SK-MEL-5 (cell line): Measurements from ENCODE around the gene KNSTRN. TPM values are rescaled to one million over a fixed set of nuclear protein-coding genes. Genes with fewer than 3 reads are reported as not detected.
A peak's percentile ranks its signal among the peaks of the same experiment; 100 is the strongest.

Experiments used
- DNase-seq: peaks from one replicate; pipeline ENCODE4 v3.0.0-alpha.2; 2016; ENCODE audit warnings: low read depth, low spot score
- in situ Hi-C: cut with HindIII; loops from 2 replicates; pipeline ENCODE4 v1.10.0; 2016; ENCODE audit warnings: low sequenced_read_pairs, high pct_unique_total_duplicates, low pct_unique_long_range_greater_than_20kb
- total RNA-seq: library from RNA; depleted of rRNA; stranded (reverse); fragments of >200 nt; shearing (Covaris generic); gene quantifications from 2 replicates; pipeline ENCODE4 v1.2.3, GENCODE V29; 2014

Gene KNSTRN
- total RNA-seq, 1 experiment from 2014 or later = 41.8 TPM

- in situ Hi-C loops = no loop called here
These were observed 2.7 kb upstream of the KNSTRN start for GRCh38 chr15:40379853-40380252.

DNA sequence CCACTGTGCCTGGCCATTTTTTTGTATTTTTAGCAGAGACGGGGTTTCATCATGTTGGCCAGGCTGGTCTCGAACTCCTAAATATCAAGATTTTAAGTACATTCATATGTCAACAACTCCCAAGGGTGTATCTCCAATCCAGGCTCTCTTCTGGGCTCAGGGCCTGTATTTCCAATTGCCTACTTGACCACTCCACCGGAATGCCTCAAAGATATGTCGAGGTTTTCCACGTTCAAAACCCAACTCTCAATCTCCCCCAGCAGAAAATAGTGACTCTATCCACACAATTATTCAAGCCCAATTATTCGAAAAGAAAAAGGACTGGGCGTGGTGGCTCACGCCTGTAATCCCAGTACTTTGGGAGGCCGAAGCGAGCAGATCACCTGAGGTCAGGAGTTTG lies 1.9 kb upstream of the KNSTRN start:
- DNase-seq = no peak
- in situ Hi-C loops = no loop called here

More at GRCh38 chr15:40379853-40380252, 2.7 kb upstream of the KNSTRN start:
- peak; percentile 54 for DNase-seq

- no peak for DNase-seq
- in situ Hi-C loops = no loop called here
These were observed 547 bp upstream of the KNSTRN start for GRCh38 chr15:40381818-40382529.

GRCh38 chr15:40386480-40386879 lies 4.0 kb downstream of the KNSTRN start:
- DNase-seq = no peak
- in situ Hi-C loops = no loop called here

DNA sequence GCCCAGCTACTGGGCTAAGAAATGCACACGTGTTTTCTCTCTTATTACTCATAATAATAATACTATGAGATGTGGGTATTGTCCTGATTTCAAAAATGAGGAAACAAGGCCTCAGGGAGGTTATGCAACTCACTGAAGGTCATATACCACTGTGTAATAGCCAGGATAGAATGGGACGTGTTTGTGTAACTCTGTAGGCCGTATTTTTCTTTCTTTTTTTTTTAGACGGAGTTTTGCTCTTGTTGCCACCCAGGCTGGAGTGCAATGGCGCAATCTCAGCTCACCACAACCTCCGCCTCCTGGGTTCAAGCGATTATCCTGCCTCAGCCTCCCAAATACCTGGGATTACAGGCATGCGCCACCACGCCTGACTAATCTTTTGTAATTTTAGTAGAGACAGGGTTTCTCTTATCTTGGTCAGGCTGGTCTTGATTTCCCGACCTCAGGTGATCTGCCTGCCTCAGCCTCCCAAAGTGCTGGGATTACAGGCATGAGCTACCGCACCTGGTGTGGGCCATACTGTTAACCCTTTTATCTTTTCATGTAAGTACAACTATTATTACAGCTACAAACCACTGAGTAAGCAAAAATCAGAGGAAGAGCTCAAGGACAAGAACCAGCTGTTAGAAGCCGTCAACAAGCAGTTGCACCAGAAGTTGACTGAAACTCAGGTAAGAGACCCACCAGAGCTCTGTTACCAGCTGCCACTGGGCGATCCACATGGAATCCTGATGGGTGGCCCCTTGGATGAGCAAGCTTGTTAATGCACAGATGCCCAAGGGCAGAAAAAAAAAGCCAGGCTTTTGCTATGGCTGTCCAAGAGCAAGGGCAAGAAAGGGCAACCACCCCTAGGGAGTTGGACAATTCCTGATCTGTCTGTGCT lies 6.7 kb downstream of the KNSTRN start:
- no peak for DNase-seq
- in situ Hi-C loops = no loop called here

GRCh38 chr15:40389824-40390595 lies 7.5 kb downstream of the KNSTRN start:
- in situ Hi-C loops = no loop called here
- DNase-seq = no peak

- DNase-seq = no peak
- in situ Hi-C loops = no loop called here
These were observed 10.7 kb downstream of the KNSTRN start for GRCh38 chr15:40392986-40393948.

- in situ Hi-C loops = no loop called here
- DNase-seq = no peak
These were observed 15.3 kb downstream of the KNSTRN start for GRCh38 chr15:40397688-40398412.

DNA sequence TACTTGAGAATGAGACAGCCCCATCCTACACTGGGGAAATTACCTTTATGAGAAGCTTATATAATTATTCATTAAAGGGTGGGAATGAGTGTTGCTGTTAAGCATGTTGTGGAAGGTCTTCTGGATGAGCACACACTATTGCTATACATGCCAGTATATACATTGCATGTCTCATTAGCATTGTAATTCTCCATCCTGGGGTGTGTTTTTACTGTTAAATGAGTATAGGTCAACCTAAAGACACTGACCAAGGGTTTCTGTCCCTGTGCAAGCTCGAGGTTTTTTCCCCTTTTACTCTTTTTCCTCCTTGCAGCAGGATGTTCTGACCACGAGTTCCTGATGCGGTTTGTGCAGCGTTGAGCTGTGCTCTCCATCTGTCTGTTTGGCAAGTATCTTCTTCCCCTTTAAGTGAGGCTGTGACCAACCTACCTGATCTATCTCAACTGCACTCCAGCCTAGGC lies 15.9 kb downstream of the KNSTRN start:
- in situ Hi-C loops = no loop called here
- no peak for DNase-seq

GRCh38 chr15:40399370-40399769 lies 16.8 kb downstream of the KNSTRN start:
- DNase-seq = no peak
- in situ Hi-C loops = no loop called here

DNA sequence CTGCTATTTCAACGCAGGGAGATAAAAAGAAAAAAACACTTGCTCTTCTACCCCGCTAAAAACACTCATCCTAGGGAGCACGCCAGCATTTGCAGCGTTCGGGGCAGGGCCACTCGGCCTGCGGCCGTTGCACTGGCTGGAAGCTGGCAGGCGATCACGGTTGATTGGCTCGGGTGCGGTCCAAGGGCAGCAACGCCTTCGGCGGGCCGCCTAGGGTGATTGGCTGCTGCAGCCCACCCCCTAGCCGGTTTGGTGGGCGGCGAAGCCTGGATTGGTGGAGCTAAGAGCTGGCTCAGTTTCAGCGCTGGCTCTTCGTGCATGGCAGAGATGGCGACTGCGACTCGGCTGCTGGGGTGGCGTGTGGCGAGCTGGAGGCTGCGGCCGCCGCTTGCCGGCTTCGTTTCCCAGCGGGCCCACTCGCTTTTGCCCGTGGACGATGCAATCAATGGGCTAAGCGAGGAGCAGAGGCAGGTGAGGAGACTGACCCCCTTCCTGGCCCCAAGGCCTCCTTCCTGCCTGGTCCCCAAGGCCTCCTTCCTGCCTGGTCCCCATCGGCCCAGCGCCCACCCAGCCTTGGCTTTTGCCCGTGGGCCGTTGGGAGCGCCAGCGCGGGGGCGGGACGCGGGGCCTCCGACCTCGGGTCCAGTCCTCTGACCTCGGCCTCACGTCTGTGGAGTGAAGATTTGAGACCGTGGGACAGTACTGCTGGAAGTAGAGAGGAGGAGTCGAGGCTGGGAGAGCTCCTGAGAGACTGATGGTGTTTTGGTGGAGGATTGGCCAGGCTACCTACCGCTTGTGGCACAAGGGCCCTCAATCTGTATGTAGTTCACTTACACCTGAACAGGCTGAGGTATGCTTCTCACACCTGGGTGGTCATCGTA lies 23.2 kb downstream of the KNSTRN start, which contains the start of gene IVD:
Gene IVD (plus strand): TSS at position 295 of the 881 bp plus-strand sequence. CDS start 33 bp downstream, at position 328.
- peak; percentile 93 for DNase-seq

GRCh38 chr15:40407330-40407990 lies 24.9 kb downstream of the KNSTRN start:
- DNase-seq = no peak
- in situ Hi-C loops = no loop called here

More for the DNA sequence above, 23.2 kb downstream of the KNSTRN start, which contains the start of gene IVD:
- in situ Hi-C loops = no loop called here

GRCh38 chr15:40409366-40409765 lies 26.8 kb downstream of the KNSTRN start:
- in situ Hi-C loops = no loop called here
- no peak for DNase-seq

DNA sequence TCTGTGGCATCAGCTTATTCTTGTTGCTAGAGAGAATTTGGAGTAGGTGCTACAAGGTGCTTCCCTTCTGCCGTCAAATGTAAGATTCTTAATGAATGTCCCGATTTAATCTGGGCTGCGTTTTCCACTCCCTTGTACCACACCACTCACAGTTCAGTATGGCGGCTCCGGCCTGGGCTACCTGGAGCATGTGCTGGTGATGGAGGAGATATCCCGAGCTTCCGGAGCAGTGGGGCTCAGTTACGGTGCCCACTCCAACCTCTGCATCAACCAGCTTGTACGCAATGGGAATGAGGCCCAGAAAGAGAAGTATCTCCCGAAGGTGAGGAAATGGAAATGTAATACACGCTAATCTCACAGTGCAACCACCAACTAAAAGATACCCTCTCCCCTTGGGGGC lies 28.0 kb downstream of the KNSTRN start:
- in situ Hi-C loops = no loop called here
- no peak for DNase-seq
